Activated T-cell treated with anti-CD3 and anti-CD28 coated beads for 1 hour (primary cell): ENCODE results near the gene MAT2A.
"Not testable (repeated sequence)": the region's sequence is repeated elsewhere in the genome, so short reads cannot be mapped to it uniquely, and the experiment has no call there.

Experiments used
- DNase-seq: peaks from one replicate; pipeline ENCODE4 v3.0.0-alpha.2; 2020; ENCODE audit warnings: low read depth

MAT2A gene

GRCh38 chr2:85524336-85524908 is 14.5 kb upstream of the MAT2A start:
- no peak for DNase-seq

GRCh38 chr2:85525029-85525428 is 13.9 kb upstream of the MAT2A start:
- DNase-seq: no peak

- no peak for DNase-seq
Measured at GRCh38 chr2:85525567-85525966, 13.4 kb upstream of the MAT2A start.

GRCh38 chr2:85527787-85528186 is 11.2 kb upstream of the MAT2A start:
- no peak for DNase-seq

- DNase-seq: no peak
Measured at GRCh38 chr2:85528355-85528754, 10.6 kb upstream of the MAT2A start.

- no peak for DNase-seq
Measured at GRCh38 chr2:85529809-85530208, 9.2 kb upstream of the MAT2A start.

GRCh38 chr2:85531589-85531988 is 7.4 kb upstream of the MAT2A start:
- DNase-seq: no peak

GRCh38 chr2:85534099-85534498 is 4.9 kb upstream of the MAT2A start:
- no peak for DNase-seq

GRCh38 chr2:85534881-85535280 is 4.1 kb upstream of the MAT2A start:
- DNase-seq: no peak

GRCh38 chr2:85536479-85536878 is 2.5 kb upstream of the MAT2A start:
- DNase-seq: no peak

GRCh38 chr2:85537600-85538506 is 1.1 kb upstream of the MAT2A start:
- no peak for DNase-seq

- DNase-seq: peak; percentile 59
Measured at GRCh38 chr2:85539361-85540132, 579 bp downstream of the MAT2A start.

GRCh38 chr2:85540133-85540648 is 1.2 kb downstream of the MAT2A start:
- no peak for DNase-seq

- DNase-seq: no peak
Measured at GRCh38 chr2:85541262-85541661, 2.3 kb downstream of the MAT2A start.

GRCh38 chr2:85541753-85542457 is 2.9 kb downstream of the MAT2A start:
- DNase-seq: no peak

GRCh38 chr2:85542777-85543176 is 3.8 kb downstream of the MAT2A start:
- no peak for DNase-seq

GRCh38 chr2:85544254-85544691 is 5.3 kb downstream of the MAT2A start:
- DNase-seq: not testable (repeated sequence)

- not testable (repeated sequence) for DNase-seq
Measured at GRCh38 chr2:85544915-85545779, 6.2 kb downstream of the MAT2A start.

GRCh38 chr2:85545780-85546240 is 6.8 kb downstream of the MAT2A start:
- no peak for DNase-seq

GRCh38 chr2:85547089-85547858 is 8.3 kb downstream of the MAT2A start:
- no peak for DNase-seq
